DMS 273 (cell line): ENCODE results near the gene EEF2K.
A peak's percentile ranks its signal among the peaks of the same experiment; 100 is the strongest.
"Not testable (repeated sequence)": the region's sequence is repeated elsewhere in the genome, so short reads cannot be mapped to it uniquely, and the experiment has no call there.

ENCODE experiments used
- DNase-seq: peaks from one replicate; lab custom pipeline; 2025; ENCODE audit not compliant: unreplicated experiment; lab: John Stamatoyannopoulos, UW

The EEF2K gene

GRCh38 chr16:22210285-22210684 is 4.2 kb downstream of the EEF2K start:
- no peak for DNase-seq

GRCh38 chr16:22210854-22211253 is 4.8 kb downstream of the EEF2K start:
- peak; percentile 16 for DNase-seq

- DNase-seq, result no peak
Observed at GRCh38 chr16:22213236-22213635, 7.2 kb downstream of the EEF2K start.

GRCh38 chr16:22213801-22214200 is 7.7 kb downstream of the EEF2K start:
- no peak for DNase-seq

- DNase-seq, result no peak
Observed at GRCh38 chr16:22214402-22214801, 8.3 kb downstream of the EEF2K start.

- peak; percentile 54 for DNase-seq
Observed at GRCh38 chr16:22214889-22215288, 8.8 kb downstream of the EEF2K start.

GRCh38 chr16:22216191-22216831 is 10.2 kb downstream of the EEF2K start:
- peak; percentile 86 for DNase-seq

GRCh38 chr16:22216832-22217225 is 10.8 kb downstream of the EEF2K start:
- not testable (repeated sequence) for DNase-seq

GRCh38 chr16:22217890-22218730 is 12.0 kb downstream of the EEF2K start:
- peak; percentile 29 for DNase-seq

- DNase-seq, result no peak
Observed at GRCh38 chr16:22219389-22220068, 13.5 kb downstream of the EEF2K start.

- peak; percentile 46 for DNase-seq
Observed at GRCh38 chr16:22220069-22220440, 14.0 kb downstream of the EEF2K start.

- no peak for DNase-seq
Observed at GRCh38 chr16:22220714-22221113, 14.6 kb downstream of the EEF2K start.

- no peak for DNase-seq
Observed at GRCh38 chr16:22222006-22222405, 15.9 kb downstream of the EEF2K start.

GRCh38 chr16:22222998-22223397 is 16.9 kb downstream of the EEF2K start:
- no peak for DNase-seq

GRCh38 chr16:22225060-22225459 is 19.0 kb downstream of the EEF2K start:
- no peak for DNase-seq

- DNase-seq, result no peak
Observed at GRCh38 chr16:22229889-22230288, 23.8 kb downstream of the EEF2K start.

- no peak for DNase-seq
Observed at GRCh38 chr16:22232277-22233036, 26.4 kb downstream of the EEF2K start.

- no peak for DNase-seq
Observed at GRCh38 chr16:22233037-22233372, 26.9 kb downstream of the EEF2K start.

GRCh38 chr16:22235839-22236745 is 30.0 kb downstream of the EEF2K start:
- no peak for DNase-seq

GRCh38 chr16:22239131-22239805 is 33.2 kb downstream of the EEF2K start:
- DNase-seq, result no peak
